Cardiac muscle cell (in vitro differentiated cells and primary cell): ENCODE results near the gene FAM90A1. TPM values are rescaled to one million over a fixed set of nuclear protein-coding genes. Genes with fewer than 3 reads are reported as not detected.
"Not testable (repeated sequence)": the region's sequence is repeated elsewhere in the genome, so short reads cannot be mapped to it uniquely, and the experiment has no call there.

Source experiments
- DNase-seq, 2 donors: peaks; one replicate each; pipeline versions ENCODE4 v3.0.0 to v3.0.0-alpha.2; 2010 to 2017; ENCODE audit warnings: low read depth in 1 of 2, low spot score in 1 of 2
- H3K27ac ChIP-seq: fragments of 200-600 bp; sonication (generic); 2 replicates; pipeline ENCODE4 v1.5.1; 2016
- H3K27me3 ChIP-seq: fragments of 200-600 bp; sonication (generic); 2 replicates; pipeline ENCODE4 v1.6.0; 2016; ENCODE audit warnings: control low read depth
- H3K36me3 ChIP-seq: fragments of 200-600 bp; sonication (generic); 2 replicates; pipeline ENCODE4 v1.5.1; 2016; ENCODE audit warnings: control low read depth
- H3K4me1 ChIP-seq: fragments of 200-600 bp; sonication (generic); 2 replicates; pipeline ENCODE4 v1.8.1; 2017; ENCODE audit warnings: low read depth, mild to moderate bottlenecking, mixed run types
- H3K4me3 ChIP-seq: fragments of 200-600 bp; sonication (generic); 2 replicates; pipeline ENCODE4 v1.5.1; 2016; ENCODE audit warnings: mild to moderate bottlenecking
- H3K9me3 ChIP-seq: fragments of 200-600 bp; sonication (generic); 2 replicates; pipeline ENCODE4 v1.5.1; 2017; ENCODE audit warnings: low read depth, mild to moderate bottlenecking, control low read depth
- polyA plus RNA-seq: library from polyadenylated mRNA; unstranded; fragments of >200 nt; fragmentation: Nextera tagmentation; extraction: Ambion mirVana; gene quantifications from 2 replicates; pipeline ENCODE4 v1.2.1, GENCODE V29; 2016
- total RNA-seq: library from RNA; depleted of rRNA; stranded (reverse); fragments of >200 nt; gene quantifications from 2 replicates; pipeline ENCODE4 v1.2.3, GENCODE V29; 2016

The FAM90A1 gene
- total RNA-seq, result 0.18 and 0.28 TPM in 2 replicates
- polyA plus RNA-seq, result 0.97 TPM in 1 of 2 replicates, not detected in the other

GRCh38 chr12:8226992-8227731 is at the start of gene FAM90A1:
FAM90A1 (minus strand) TSS chr12:8227618; CDS start chr12:8224832, 2,786 bp downstream.
- H3K36me3 ChIP-seq, DNase-seq, H3K27me3 ChIP-seq, H3K9me3 ChIP-seq, H3K27ac ChIP-seq, H3K4me1 ChIP-seq, H3K4me3 ChIP-seq: not testable (repeated sequence)

- not testable (repeated sequence) for DNase-seq, H3K4me3 ChIP-seq, H3K4me1 ChIP-seq, H3K36me3 ChIP-seq, H3K27ac ChIP-seq, H3K27me3 ChIP-seq, H3K9me3 ChIP-seq
These were observed 49.0 kb upstream of the FAM90A1 start for GRCh38 chr12:8276397-8276796.

- not testable (repeated sequence) for DNase-seq, H3K4me1 ChIP-seq, H3K9me3 ChIP-seq, H3K27ac ChIP-seq, H3K36me3 ChIP-seq, H3K27me3 ChIP-seq, H3K4me3 ChIP-seq
These were observed 39.3 kb upstream of the FAM90A1 start for GRCh38 chr12:8266706-8267105.

- not testable (repeated sequence) for H3K9me3 ChIP-seq, H3K4me3 ChIP-seq, H3K36me3 ChIP-seq, H3K27ac ChIP-seq, H3K4me1 ChIP-seq, DNase-seq, H3K27me3 ChIP-seq
These were observed 36.8 kb upstream of the FAM90A1 start for GRCh38 chr12:8264236-8264635.

- H3K36me3 ChIP-seq, H3K9me3 ChIP-seq, H3K4me1 ChIP-seq, H3K27me3 ChIP-seq, H3K4me3 ChIP-seq, H3K27ac ChIP-seq: not testable (repeated sequence)
- peak in 1 of 2 donors; percentile 41 for DNase-seq
These were observed 33.7 kb upstream of the FAM90A1 start for GRCh38 chr12:8261111-8261554.

GRCh38 chr12:8256356-8256755 is 28.9 kb upstream of the FAM90A1 start:
- H3K9me3 ChIP-seq, H3K4me3 ChIP-seq, H3K27ac ChIP-seq, H3K36me3 ChIP-seq, H3K27me3 ChIP-seq, H3K4me1 ChIP-seq, DNase-seq: not testable (repeated sequence)

GRCh38 chr12:8254705-8255104 is 27.3 kb upstream of the FAM90A1 start:
- DNase-seq, H3K27me3 ChIP-seq, H3K27ac ChIP-seq, H3K4me3 ChIP-seq, H3K4me1 ChIP-seq, H3K9me3 ChIP-seq, H3K36me3 ChIP-seq: not testable (repeated sequence)

GRCh38 chr12:8252056-8252818 is 24.8 kb upstream of the FAM90A1 start:
- not testable (repeated sequence) for H3K27me3 ChIP-seq, H3K4me1 ChIP-seq, DNase-seq, H3K36me3 ChIP-seq, H3K4me3 ChIP-seq, H3K27ac ChIP-seq, H3K9me3 ChIP-seq

- not testable (repeated sequence) for H3K36me3 ChIP-seq, H3K27me3 ChIP-seq, DNase-seq, H3K27ac ChIP-seq, H3K4me1 ChIP-seq, H3K4me3 ChIP-seq, H3K9me3 ChIP-seq
These were observed 24.2 kb upstream of the FAM90A1 start for GRCh38 chr12:8251616-8252015.

- not testable (repeated sequence) for H3K9me3 ChIP-seq, H3K4me3 ChIP-seq, H3K27ac ChIP-seq, H3K36me3 ChIP-seq, H3K4me1 ChIP-seq, H3K27me3 ChIP-seq
- DNase-seq, result peak in 1 of 2 donors; percentile 46
These were observed 19.6 kb upstream of the FAM90A1 start for GRCh38 chr12:8246941-8247535.

- Histone ChIP-seq H3K4me3 (peak overlapping the region; percentile 78), H3K27ac (peak overlapping the region; percentile 84)
- H3K36me3 ChIP-seq, H3K9me3 ChIP-seq, H3K4me1 ChIP-seq, H3K27me3 ChIP-seq: not testable (repeated sequence)
- DNase-seq, result peak in 1 of 2 donors; percentile 88
These were observed 16.3 kb upstream of the FAM90A1 start for GRCh38 chr12:8243682-8244161.

GRCh38 chr12:8242880-8243681 is 15.7 kb upstream of the FAM90A1 start:
- H3K27me3 ChIP-seq, H3K9me3 ChIP-seq, H3K4me1 ChIP-seq, H3K36me3 ChIP-seq: not testable (repeated sequence)
- H3K4me3 ChIP-seq, result peak overlapping the region; percentile 78
- H3K27ac ChIP-seq, result peak overlapping the region; percentile 84
- DNase-seq, result peak; percentile 95 to 98

- not testable (repeated sequence) for H3K4me1 ChIP-seq, DNase-seq, H3K36me3 ChIP-seq, H3K27me3 ChIP-seq, H3K9me3 ChIP-seq
- peak overlapping the region; percentile 78 for H3K4me3 ChIP-seq
- H3K27ac ChIP-seq, result peak overlapping the region; percentile 58
These were observed 15.1 kb upstream of the FAM90A1 start for GRCh38 chr12:8242622-8242879.
